Caco-2 (cell line): ENCODE measurements around the gene CDCP2. TPM values are rescaled to one million over a fixed set of nuclear protein-coding genes. Genes with fewer than 3 reads are reported as not detected.

Experiments used
- BruUV-seq: library from RNA; stranded (reverse); fragments of 400-500 nt; replicated peaks from 2 replicates; lab custom pipeline; 2021; lab: Mats Ljungman, UMichigan
- CTCF ChIA-PET: fragments of 300-600 bp; sonication (Branson Sonifier 250); formaldehyde crosslinking; loops from one replicate; lab custom pipeline; 2022; ENCODE audit warnings: antibody characterized with exemption; lab: Charles Lee
- POLR2A ChIA-PET: fragments of 300-600 bp; sonication (Branson Sonifier 250); formaldehyde crosslinking; loops from one replicate; lab custom pipeline; 2022; ENCODE audit warnings: antibody characterized with exemption; lab: Charles Lee
- DNase-seq, 2 experiments: peaks; one replicate each; pipeline versions ENCODE4 v3.0.0 to v3.0.0-alpha.2; 2020 to 2022
- H3K27me3 ChIP-seq: replicated peaks from 2 replicates; pipeline ENCODE4 v1.6.0; 2011; ENCODE audit warnings: low read length; ENCODE audit not compliant: control insufficient read depth, insufficient read depth
- H3K36me3 ChIP-seq: 2 replicates; pipeline ENCODE4 v1.5.1; 2011; ENCODE audit warnings: low read length; ENCODE audit not compliant: control insufficient read depth, insufficient read depth
- H3K4me1 ChIP-seq: fragments of 250-450 bp; sonication (Bioruptor Pico); 2 replicates; pipeline ENCODE4 v1.5.1; 2020; ENCODE audit warnings: mild to moderate bottlenecking
- H3K4me3 ChIP-seq: 2 replicates; pipeline ENCODE4 v1.5.1; 2011; ENCODE audit warnings: low read depth, mild to moderate bottlenecking, control low read depth, low read length
- H3K9me3 ChIP-seq: fragments of 250-450 bp; sonication (Bioruptor Pico); 2 replicates; pipeline ENCODE4 v1.5.1; 2020; ENCODE audit warnings: mild to moderate bottlenecking, moderate library complexity
- H3K27ac Mint-ChIP-seq: one replicate; pipeline ENCODE4 v1.8.0; 2022; ENCODE audit warnings: mixed read lengths; ENCODE audit not compliant: unreplicated experiment
- H3K27me3 Mint-ChIP-seq: one replicate; pipeline ENCODE4 v1.8.0; 2022; ENCODE audit warnings: mixed read lengths; ENCODE audit not compliant: insufficient read depth, unreplicated experiment
- H3K36me3 Mint-ChIP-seq: one replicate; pipeline ENCODE4 v1.8.0; 2022; ENCODE audit warnings: mild to moderate bottlenecking, mixed read lengths; ENCODE audit not compliant: insufficient read depth, unreplicated experiment
- H3K4me1 Mint-ChIP-seq: one replicate; pipeline ENCODE4 v1.8.0; 2022; ENCODE audit warnings: low read depth, mixed read lengths; ENCODE audit not compliant: unreplicated experiment
- H3K4me3 Mint-ChIP-seq: one replicate; pipeline ENCODE4 v1.8.0; 2022; ENCODE audit warnings: mild to moderate bottlenecking, moderate library complexity, mixed read lengths; ENCODE audit not compliant: unreplicated experiment
- H3K9me3 Mint-ChIP-seq: one replicate; pipeline ENCODE4 v1.8.0; 2022; ENCODE audit warnings: mixed read lengths; ENCODE audit not compliant: unreplicated experiment
- intact Hi-C: fragments of 100-400 bp; cut with micrococcal nuclease; formaldehyde crosslinking; loops from one replicate; pipeline ENCODE4 v1.10.0; 2022; ENCODE audit not compliant: unreplicated experiment
- total RNA-seq: library from RNA; stranded (reverse); gene quantifications from 2 replicates; pipeline ENCODE4 v1.2.3, GENCODE V29; 2022
- TF ChIP-seq, protein P1 (sequence below), 2 experiments: fragments of 200-600 bp in 1 of 2; IDR thresholded peaks; 1 replicate in 1 of 2; 2 replicates in 1 of 2; pipeline versions ENCODE4 v1.5.1 to v1.8.0; 2011 to 2022; ENCODE audit warnings: antibody characterized with exemption in 1 of 2, control low read depth in 1 of 2, inconsistent platforms in 1 of 2, low read depth in 1 of 2, low read length in 1 of 2, mild to moderate bottlenecking in 1 of 2, moderate library complexity in 1 of 2; ENCODE audit not compliant: insufficient read depth in 1 of 2, severe bottlenecking in 1 of 2, unreplicated experiment in 1 of 2

Gene CDCP2
- total RNA-seq, 1 experiment from 2014 or later: not detected

DNA sequence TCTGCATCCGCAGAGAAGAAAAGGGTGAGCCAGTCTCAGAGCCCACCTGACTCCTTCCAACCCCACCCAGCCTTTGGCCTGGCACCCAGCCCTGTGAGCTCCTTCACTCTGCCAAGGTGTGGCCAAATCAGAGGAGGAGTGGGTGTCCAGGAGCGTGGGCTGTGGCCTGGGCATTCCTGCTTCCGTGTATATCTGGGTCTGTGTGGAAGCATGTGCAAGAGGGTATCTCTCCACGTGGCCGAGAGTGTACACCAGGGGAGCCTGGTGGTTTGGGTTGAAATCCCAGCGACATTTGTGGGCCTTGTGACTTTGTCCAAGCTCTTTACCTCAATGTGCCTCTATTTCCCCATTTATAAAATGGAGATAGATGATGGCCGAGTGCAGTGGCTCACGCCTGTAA, 29.8 kb downstream of the CDCP2 start:
- Mint-ChIP-seq H3K9me3 (no peaks in the 10 kb centered on the region), H3K36me3 (no peaks in the 10 kb centered on the region), H3K27ac (no peak overlapping the region), H3K27me3 (no peaks in the 10 kb centered on the region), H3K4me3 (no peak overlapping the region), H3K4me1 (no peaks in the 10 kb centered on the region)
- H3K9me3 ChIP-seq: no peaks in the 10 kb centered on the region
- intact Hi-C loops: loop anchor here (5.0 to 10.0 kb wide), 2 partner anchors 89 to 282 kb away; partner anchors contain the start of gene SSBP3
- TF ChIP-seq, protein P1, sequence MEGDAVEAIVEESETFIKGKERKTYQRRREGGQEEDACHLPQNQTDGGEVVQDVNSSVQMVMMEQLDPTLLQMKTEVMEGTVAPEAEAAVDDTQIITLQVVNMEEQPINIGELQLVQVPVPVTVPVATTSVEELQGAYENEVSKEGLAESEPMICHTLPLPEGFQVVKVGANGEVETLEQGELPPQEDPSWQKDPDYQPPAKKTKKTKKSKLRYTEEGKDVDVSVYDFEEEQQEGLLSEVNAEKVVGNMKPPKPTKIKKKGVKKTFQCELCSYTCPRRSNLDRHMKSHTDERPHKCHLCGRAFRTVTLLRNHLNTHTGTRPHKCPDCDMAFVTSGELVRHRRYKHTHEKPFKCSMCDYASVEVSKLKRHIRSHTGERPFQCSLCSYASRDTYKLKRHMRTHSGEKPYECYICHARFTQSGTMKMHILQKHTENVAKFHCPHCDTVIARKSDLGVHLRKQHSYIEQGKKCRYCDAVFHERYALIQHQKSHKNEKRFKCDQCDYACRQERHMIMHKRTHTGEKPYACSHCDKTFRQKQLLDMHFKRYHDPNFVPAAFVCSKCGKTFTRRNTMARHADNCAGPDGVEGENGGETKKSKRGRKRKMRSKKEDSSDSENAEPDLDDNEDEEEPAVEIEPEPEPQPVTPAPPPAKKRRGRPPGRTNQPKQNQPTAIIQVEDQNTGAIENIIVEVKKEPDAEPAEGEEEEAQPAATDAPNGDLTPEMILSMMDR (IDR thresholded peaks at IDR 0.05; ENCODE audit: insufficient read depth in 1 of 2, low read depth in 1 of 2, low read length in 1 of 2, severe bottlenecking in 1 of 2, unreplicated experiment in 1 of 2): no peak
- ChIA-PET CTCF (no interaction called here), POLR2A (interaction anchor here (0.6 kb wide), 1 partner anchor 24 kb away, joined by 13 read pairs; no protein-coding TSS in a partner anchor)
- no TSS peak for BruUV-seq
- H3K4me1 ChIP-seq: peaks cover 4% of the 10 kb centered on the region; the same call in 1 of the 2 replicates
- DNase-seq: no peak
- no peaks in the 10 kb centered on the region for H3K27me3 ChIP-seq
- H3K36me3 ChIP-seq: no peaks in the 10 kb centered on the region
- H3K4me3 ChIP-seq: no peak overlapping the region

DNA sequence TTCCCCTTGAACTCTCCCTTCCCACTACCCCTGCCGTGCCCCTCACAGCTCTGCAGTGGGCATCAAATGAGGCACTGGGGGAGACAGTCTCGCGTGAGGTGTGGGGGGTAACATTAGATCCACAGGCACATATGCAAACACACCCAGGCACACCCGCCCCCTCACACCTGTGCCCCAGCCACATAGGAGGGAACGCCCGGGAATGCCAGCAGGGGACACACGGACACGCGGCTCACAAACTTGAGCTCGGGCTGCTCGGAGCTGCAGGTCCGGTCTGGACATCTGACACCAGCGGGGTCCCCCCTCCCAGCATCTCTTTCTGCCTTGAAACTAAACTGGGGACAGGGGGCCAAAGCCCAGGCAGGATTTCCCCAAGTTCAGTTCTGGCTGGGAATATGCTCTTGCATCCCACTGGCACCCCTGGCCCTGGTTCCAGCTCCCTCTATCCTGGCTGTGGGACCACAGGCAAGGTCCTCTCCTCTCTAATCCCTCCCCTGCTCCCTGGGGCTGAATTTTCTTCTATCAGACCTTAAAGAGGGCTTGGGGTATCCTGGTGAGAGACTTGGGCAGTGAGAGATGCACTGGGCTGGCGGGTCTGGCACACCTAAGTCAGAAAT, 30.6 kb downstream of the CDCP2 start:
- no peak overlapping the region for H3K27ac Mint-ChIP-seq
- no peaks in the 10 kb centered on the region for H3K9me3 Mint-ChIP-seq
- H3K4me3 Mint-ChIP-seq: no peak overlapping the region
- Histone ChIP-seq H3K9me3 (no peaks in the 10 kb centered on the region), H3K4me3 (no peak overlapping the region), H3K36me3 (no peaks in the 10 kb centered on the region), H3K27me3 (no peaks in the 10 kb centered on the region), H3K4me1 (peaks cover 4% of the 10 kb centered on the region; the same call in 1 of the 2 replicates)
- DNase-seq: no peak
- no peaks in the 10 kb centered on the region for H3K27me3 Mint-ChIP-seq
- intact Hi-C loops: loop anchor here (5.0 to 10.0 kb wide), 2 partner anchors 90 to 283 kb away; partner anchors contain the start of gene SSBP3
- H3K36me3 Mint-ChIP-seq: no peaks in the 10 kb centered on the region
- no TSS peak for BruUV-seq
- TF ChIP-seq, protein P1 (IDR thresholded peaks at IDR 0.05; ENCODE audit: insufficient read depth in 1 of 2, low read depth in 1 of 2, low read length in 1 of 2, severe bottlenecking in 1 of 2, unreplicated experiment in 1 of 2): no peak
- POLR2A ChIA-PET: no interaction called here
- H3K4me1 Mint-ChIP-seq: no peaks in the 10 kb centered on the region
- CTCF ChIA-PET: no interaction called here

DNA sequence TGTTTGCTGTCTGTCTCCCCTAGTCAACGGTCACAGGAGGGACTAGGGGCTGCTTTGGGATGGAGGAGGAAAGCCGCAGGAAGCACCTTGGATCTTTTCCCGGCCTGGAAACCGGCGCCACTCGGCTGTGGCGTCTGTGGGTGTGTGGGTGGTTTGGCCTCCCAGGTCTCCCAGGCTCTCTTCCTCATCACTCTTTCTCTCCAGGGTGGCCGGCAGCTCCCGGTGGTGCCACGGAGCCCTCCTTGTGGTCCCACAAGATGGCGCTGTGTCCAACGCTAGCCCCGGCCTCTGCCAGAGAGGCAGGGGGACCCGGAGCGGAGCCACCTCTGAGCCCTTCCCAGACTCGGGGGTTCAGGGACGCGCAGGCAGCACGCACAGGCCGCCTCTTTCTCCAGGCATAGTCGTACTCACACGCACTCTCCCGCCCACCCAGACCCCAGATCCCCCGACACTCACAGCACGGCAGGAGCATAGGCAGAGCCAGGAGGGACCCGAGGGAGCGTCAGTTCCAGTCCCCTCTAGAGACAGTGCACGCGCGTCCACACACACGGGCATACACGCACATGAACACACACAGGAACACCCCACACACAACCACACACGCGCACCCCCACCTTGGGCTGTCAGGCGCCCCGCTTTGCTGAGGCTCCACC, 31.2 kb downstream of the CDCP2 start:
- H3K9me3 ChIP-seq: no peaks in the 10 kb centered on the region
- no peak overlapping the region for H3K4me3 ChIP-seq
- no TSS peak for BruUV-seq
- POLR2A ChIA-PET: no interaction called here
- H3K27me3 Mint-ChIP-seq: no peaks in the 10 kb centered on the region
- CTCF ChIA-PET: interaction anchor here (0.6 to 0.9 kb wide), 3 partner anchors 13 to 368 kb away, joined by 4 to 8 read pairs (median 4); partner anchors contain the start of genes CYB5RL and MRPL37
- no peaks in the 10 kb centered on the region for H3K27me3 ChIP-seq
- no peaks in the 10 kb centered on the region for H3K36me3 ChIP-seq
- H3K36me3 Mint-ChIP-seq: no peaks in the 10 kb centered on the region
- H3K4me1 ChIP-seq: peaks cover 4% of the 10 kb centered on the region; the same call in 1 of the 2 replicates
- peak overlapping the region; percentile 55 for H3K4me3 Mint-ChIP-seq
- DNase-seq: peak; percentile 63 to 77
- H3K27ac Mint-ChIP-seq: no peak overlapping the region
- intact Hi-C loops: loop anchor here (5.0 to 10.0 kb wide), 2 partner anchors 91 to 283 kb away; partner anchors contain the start of gene SSBP3
- H3K4me1 Mint-ChIP-seq: no peaks in the 10 kb centered on the region
- H3K9me3 Mint-ChIP-seq: no peaks in the 10 kb centered on the region
- TF ChIP-seq, protein P1 (IDR thresholded peaks at IDR 0.05; ENCODE audit: insufficient read depth in 1 of 2, low read depth in 1 of 2, low read length in 1 of 2, severe bottlenecking in 1 of 2, unreplicated experiment in 1 of 2): peak; percentile 33 to 56
